GM08714 (cell line): ENCODE measurements around the gene LPO.

Experiments
- H3K4me3 ChIP-seq: fragments of 200-500 bp; sonication (Bioruptor generic); 2 replicates; pipeline ENCODE4 v1.5.1; 2014; ENCODE audit warnings: mild to moderate bottlenecking, low read length, inconsistent platforms
- ZNF274 ChIP-seq: IDR thresholded peaks from 2 replicates; pipeline ENCODE4 v1.6.1; 2012; ENCODE audit warnings: mild to moderate bottlenecking, low read depth, low read length

The LPO gene

GRCh38 chr17:58283674-58284612 is 45.6 kb downstream of the LPO start:
- H3K4me3 ChIP-seq = no peak overlapping the region
- TF ChIP-seq ZNF274 = no peak

- H3K4me3 ChIP-seq = no peak overlapping the region
- TF ChIP-seq ZNF274 = no peak
Measured at GRCh38 chr17:58284613-58285421, 46.4 kb downstream of the LPO start.

GRCh38 chr17:58285422-58285810 is 47.0 kb downstream of the LPO start:
- no peak for TF ChIP-seq ZNF274
- H3K4me3 ChIP-seq = no peak overlapping the region

GRCh38 chr17:58289869-58290268 is 51.5 kb downstream of the LPO start:
- H3K4me3 ChIP-seq = no peak overlapping the region
- TF ChIP-seq ZNF274 = no peak

- no peak for TF ChIP-seq ZNF274
- no peak overlapping the region for H3K4me3 ChIP-seq
Measured at GRCh38 chr17:58291246-58291645, 52.9 kb downstream of the LPO start.

- no peak for TF ChIP-seq ZNF274
- no peak overlapping the region for H3K4me3 ChIP-seq
Measured at GRCh38 chr17:58294034-58294433, 55.6 kb downstream of the LPO start.

- no peak for TF ChIP-seq ZNF274
- no peak overlapping the region for H3K4me3 ChIP-seq
Measured at GRCh38 chr17:58300336-58300735, 62.0 kb downstream of the LPO start.

GRCh38 chr17:58301504-58302150 is 63.2 kb downstream of the LPO start:
- H3K4me3 ChIP-seq = no peak overlapping the region
- TF ChIP-seq ZNF274 = no peak

- no peak for TF ChIP-seq ZNF274
Measured at GRCh38 chr17:58302171-58302918, 64.0 kb downstream of the LPO start.

GRCh38 chr17:58302919-58303585 is 64.7 kb downstream of the LPO start:
- no peak overlapping the region for H3K4me3 ChIP-seq

More at GRCh38 chr17:58302171-58302918, 64.0 kb downstream of the LPO start:
- H3K4me3 ChIP-seq = no peak overlapping the region

GRCh38 chr17:58303971-58304749 is 65.8 kb downstream of the LPO start:
- no peak for TF ChIP-seq ZNF274
- no peak overlapping the region for H3K4me3 ChIP-seq

More at GRCh38 chr17:58302919-58303585, 64.7 kb downstream of the LPO start:
- TF ChIP-seq ZNF274 = no peak

GRCh38 chr17:58304750-58305486 is 66.5 kb downstream of the LPO start:
- H3K4me3 ChIP-seq = no peak overlapping the region
- no peak for TF ChIP-seq ZNF274

GRCh38 chr17:58305626-58306025 is 67.2 kb downstream of the LPO start:
- TF ChIP-seq ZNF274 = no peak

More at GRCh38 chr17:58305626-58306025, 67.2 kb downstream of the LPO start:
- no peak overlapping the region for H3K4me3 ChIP-seq
